ENCODE measurements around the gene SKIC2.
"Not testable (repeated sequence)": the region's sequence is repeated elsewhere in the genome, so short reads cannot be mapped to it uniquely, and the experiment has no call there.

SKIC2 gene

GRCh38 chr6:31928672-31928939, 30.4 kb upstream of the SKIC2 start:
- Histone ChIP-seq H4K91ac (ENCODE audit: low read length) (no peak overlapping the region), H3K36me3 (ENCODE audit: control insufficient read depth in 1 of 2, insufficient read depth in 2 of 2, low read depth in 1 of 2, low read length in 2 of 2) (no peaks in the 10 kb centered on the region), H3K4me2 (ENCODE audit: low read length, poor library complexity, severe bottlenecking) (peak overlapping the region; percentile 21), H2BK5ac (ENCODE audit: low read depth, low read length, poor library complexity, severe bottlenecking) (no peak overlapping the region), H3K4me1 (ENCODE audit: control insufficient read depth, insufficient read depth, low read depth, low read length) (peaks cover 1% of the 10 kb centered on the region), H3K27me3 (ENCODE audit: control insufficient read depth in 1 of 2, insufficient read depth in 1 of 2, low read length in 2 of 2) (peaks cover 0 to 22% of the 10 kb centered on the region in 2 experiments), H3K18ac (ENCODE audit: low read depth in 1 of 2, low read length in 2 of 2) (no peak overlapping the region), H3K9me3 (ENCODE audit: control insufficient read depth, low read length) (no peaks in the 10 kb centered on the region), H3K23ac (ENCODE audit: low read length in 2 of 2) (no peak overlapping the region), H3K14ac (ENCODE audit: low read length in 2 of 2) (no peak overlapping the region), H3K4me3 (ENCODE audit: insufficient read depth in 1 of 2, low read depth in 1 of 2, low read length in 2 of 2) (peak overlapping the region in 1 of 2 experiments; percentile 80), H2AFZ (ENCODE audit: low read depth, low read length) (no peak overlapping the region), H2BK12ac (ENCODE audit: low read length in 2 of 2) (no peak overlapping the region), H2BK15ac (ENCODE audit: low read depth, poor library complexity, severe bottlenecking) (no peak overlapping the region), H3K4ac (ENCODE audit: low read depth in 1 of 2, low read length in 2 of 2) (no peak overlapping the region), H2AK5ac (ENCODE audit: low read length, severe bottlenecking) (no peak overlapping the region), H3K9ac (ENCODE audit: low read length) (no peak overlapping the region), H3K79me1 (replicated peaks; ENCODE audit: low read length, poor library complexity, severe bottlenecking) (no peaks in the 10 kb centered on the region), H4K8ac (ENCODE audit: low read length) (no peak overlapping the region), H2BK120ac (ENCODE audit: low read depth, low read length) (no peak overlapping the region), H3K27ac (ENCODE audit: low read length, poor library complexity, severe bottlenecking) (no peak overlapping the region)
- DNase-seq, result no peak
- WGBS, result 91% methylated on average over 9 of the region's 9 CpGs

DNA sequence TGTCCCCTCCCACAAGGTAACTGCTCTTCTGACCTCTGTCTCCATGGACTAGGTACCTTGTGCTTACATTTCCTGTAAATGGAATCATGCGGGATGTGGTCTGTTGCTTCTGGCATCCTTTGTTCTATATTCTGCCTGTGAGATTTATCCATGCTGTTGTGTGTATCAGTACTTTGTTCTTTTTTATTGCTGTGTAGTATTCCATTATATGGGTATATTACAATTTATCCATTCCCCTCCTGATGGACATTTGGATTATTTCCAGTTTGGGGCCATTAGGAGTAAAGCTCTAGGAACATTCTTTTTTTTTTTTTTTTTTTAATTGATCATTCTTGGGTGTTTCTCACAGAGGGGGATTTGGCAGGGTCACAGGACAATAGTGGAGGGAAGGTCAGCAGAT, 28.0 kb upstream of the SKIC2 start:
- H3K27me3 ChIP-seq (ENCODE audit: control insufficient read depth in 1 of 2, insufficient read depth in 1 of 2, low read length in 2 of 2), result peaks cover 0 to 29% of the 10 kb centered on the region in 2 experiments
- no peak overlapping the region for H4K91ac ChIP-seq (ENCODE audit: low read length)
- H2AFZ ChIP-seq (ENCODE audit: low read depth, low read length), result no peak overlapping the region
- H2BK5ac ChIP-seq (ENCODE audit: low read depth, low read length, poor library complexity, severe bottlenecking), result no peak overlapping the region
- H4K8ac ChIP-seq (ENCODE audit: low read length), result no peak overlapping the region
- H2BK15ac ChIP-seq (ENCODE audit: low read depth, poor library complexity, severe bottlenecking), result no peak overlapping the region
- no peak overlapping the region for H3K4ac ChIP-seq (ENCODE audit: low read depth in 1 of 2, low read length in 2 of 2)
- H3K4me2 ChIP-seq (ENCODE audit: low read length, poor library complexity, severe bottlenecking), result no peak overlapping the region
- no peak overlapping the region for H3K23ac ChIP-seq (ENCODE audit: low read length in 2 of 2)
- no peak overlapping the region for H2BK12ac ChIP-seq (ENCODE audit: low read length in 2 of 2)
- H3K27ac ChIP-seq (ENCODE audit: low read length, poor library complexity, severe bottlenecking), result no peak overlapping the region
- no peak overlapping the region for H3K9ac ChIP-seq (ENCODE audit: low read length)
- no peaks in the 10 kb centered on the region for H3K9me3 ChIP-seq (ENCODE audit: control insufficient read depth, low read length)
- no peak overlapping the region for H3K4me3 ChIP-seq (ENCODE audit: insufficient read depth in 1 of 2, low read depth in 1 of 2, low read length in 2 of 2)
- H3K14ac ChIP-seq (ENCODE audit: low read length in 2 of 2), result no peak overlapping the region
- no peak overlapping the region for H3K18ac ChIP-seq (ENCODE audit: low read depth in 1 of 2, low read length in 2 of 2)
- no peaks in the 10 kb centered on the region for H3K79me1 ChIP-seq (replicated peaks; ENCODE audit: low read length, poor library complexity, severe bottlenecking)
- no peak overlapping the region for H2BK120ac ChIP-seq (ENCODE audit: low read depth, low read length)
- WGBS, result 100% methylated on average over 1 of the region's 1 CpG
- no peak overlapping the region for H2AK5ac ChIP-seq (ENCODE audit: low read length, severe bottlenecking)
- H3K4me1 ChIP-seq (ENCODE audit: control insufficient read depth, insufficient read depth, low read depth, low read length), result peaks cover 1% of the 10 kb centered on the region
- no peaks in the 10 kb centered on the region for H3K36me3 ChIP-seq (ENCODE audit: control insufficient read depth in 1 of 2, insufficient read depth in 2 of 2, low read depth in 1 of 2, low read length in 2 of 2)
- DNase-seq, result no peak

GRCh38 chr6:31932137-31932536, 26.8 kb upstream of the SKIC2 start:
- WGBS, result 96% methylated on average over 8 of the region's 32 CpGs

DNA sequence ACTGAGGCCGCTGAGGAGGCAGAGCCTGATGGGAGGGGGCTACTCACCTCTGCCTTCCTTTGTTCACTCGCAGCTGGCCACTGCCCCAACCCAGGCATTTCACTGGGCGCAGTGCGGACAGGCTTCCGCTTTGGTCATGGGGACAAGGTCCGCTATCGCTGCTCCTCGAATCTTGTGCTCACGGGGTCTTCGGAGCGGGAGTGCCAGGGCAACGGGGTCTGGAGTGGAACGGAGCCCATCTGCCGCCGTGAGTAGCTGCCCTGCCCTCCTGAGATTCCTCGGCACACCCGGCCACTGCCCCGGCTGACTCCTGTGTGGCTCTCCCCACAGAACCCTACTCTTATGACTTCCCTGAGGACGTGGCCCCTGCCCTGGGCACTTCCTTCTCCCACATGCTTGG, 25.4 kb upstream of the SKIC2 start:
- H2BK12ac ChIP-seq (ENCODE audit: low read length in 2 of 2), result no peak overlapping the region
- H4K91ac ChIP-seq (ENCODE audit: low read length), result no peak overlapping the region
- H2BK15ac ChIP-seq (ENCODE audit: low read depth, poor library complexity, severe bottlenecking), result no peak overlapping the region
- no peak overlapping the region for H2AFZ ChIP-seq (ENCODE audit: low read depth, low read length)
- WGBS, result 92% methylated on average over 16 of the region's 19 CpGs
- H3K79me1 ChIP-seq (replicated peaks; ENCODE audit: low read length, poor library complexity, severe bottlenecking), result no peaks in the 10 kb centered on the region
- H4K8ac ChIP-seq (ENCODE audit: low read length), result no peak overlapping the region
- H3K4ac ChIP-seq (ENCODE audit: low read depth in 1 of 2, low read length in 2 of 2), result no peak overlapping the region
- H2BK5ac ChIP-seq (ENCODE audit: low read depth, low read length, poor library complexity, severe bottlenecking), result no peak overlapping the region
- H3K4me3 ChIP-seq (ENCODE audit: insufficient read depth in 1 of 2, low read depth in 1 of 2, low read length in 2 of 2), result no peak overlapping the region
- no peaks in the 10 kb centered on the region for H3K4me1 ChIP-seq (ENCODE audit: control insufficient read depth, insufficient read depth, low read depth, low read length)
- no peaks in the 10 kb centered on the region for H3K36me3 ChIP-seq (ENCODE audit: control insufficient read depth in 1 of 2, insufficient read depth in 2 of 2, low read depth in 1 of 2, low read length in 2 of 2)
- H3K27ac ChIP-seq (ENCODE audit: low read length, poor library complexity, severe bottlenecking), result no peak overlapping the region
- H3K9me3 ChIP-seq (ENCODE audit: control insufficient read depth, low read length), result no peaks in the 10 kb centered on the region
- H3K14ac ChIP-seq (ENCODE audit: low read length in 2 of 2), result no peak overlapping the region
- H3K9ac ChIP-seq (ENCODE audit: low read length), result no peak overlapping the region
- no peak overlapping the region for H3K23ac ChIP-seq (ENCODE audit: low read length in 2 of 2)
- no peak overlapping the region for H2BK120ac ChIP-seq (ENCODE audit: low read depth, low read length)
- no peak for DNase-seq
- no peak overlapping the region for H3K4me2 ChIP-seq (ENCODE audit: low read length, poor library complexity, severe bottlenecking)
- H3K27me3 ChIP-seq (ENCODE audit: control insufficient read depth in 1 of 2, insufficient read depth in 1 of 2, low read length in 2 of 2), result peaks cover 0 to 16% of the 10 kb centered on the region in 2 experiments
- no peak overlapping the region for H3K18ac ChIP-seq (ENCODE audit: low read depth in 1 of 2, low read length in 2 of 2)
- no peak overlapping the region for H2AK5ac ChIP-seq (ENCODE audit: low read length, severe bottlenecking)

More at GRCh38 chr6:31932137-31932536, 26.8 kb upstream of the SKIC2 start:
- H3K4me2 ChIP-seq (ENCODE audit: low read length, poor library complexity, severe bottlenecking); H3K9me3 ChIP-seq (ENCODE audit: control insufficient read depth, low read length); H3K79me1 ChIP-seq (replicated peaks; ENCODE audit: low read length, poor library complexity, severe bottlenecking); H2BK5ac ChIP-seq (ENCODE audit: low read depth, low read length, poor library complexity, severe bottlenecking); H2AFZ ChIP-seq (ENCODE audit: low read depth, low read length); H4K8ac ChIP-seq (ENCODE audit: low read length); H2BK12ac ChIP-seq (ENCODE audit: low read length in 2 of 2); H4K91ac ChIP-seq (ENCODE audit: low read length); H3K4me1 ChIP-seq (ENCODE audit: control insufficient read depth, insufficient read depth, low read depth, low read length); H3K4ac ChIP-seq (ENCODE audit: low read depth in 1 of 2, low read length in 2 of 2); H3K27ac ChIP-seq (ENCODE audit: low read length, poor library complexity, severe bottlenecking); H3K18ac ChIP-seq (ENCODE audit: low read depth in 1 of 2, low read length in 2 of 2); H2BK120ac ChIP-seq (ENCODE audit: low read depth, low read length); H3K36me3 ChIP-seq (ENCODE audit: control insufficient read depth in 1 of 2, insufficient read depth in 2 of 2, low read depth in 1 of 2, low read length in 2 of 2); H3K14ac ChIP-seq (ENCODE audit: low read length in 2 of 2); H3K23ac ChIP-seq (ENCODE audit: low read length in 2 of 2); H2BK15ac ChIP-seq (ENCODE audit: low read depth, poor library complexity, severe bottlenecking); H3K9ac ChIP-seq (ENCODE audit: low read length); H3K4me3 ChIP-seq (ENCODE audit: insufficient read depth in 1 of 2, low read depth in 1 of 2, low read length in 2 of 2); DNase-seq; H2AK5ac ChIP-seq (ENCODE audit: low read length, severe bottlenecking): not testable (repeated sequence)
- peaks cover 0 to 29% of the 10 kb centered on the region in 2 experiments for H3K27me3 ChIP-seq (ENCODE audit: control insufficient read depth in 1 of 2, insufficient read depth in 1 of 2, low read length in 2 of 2)
